Mesothelial cell of epicardium (in vitro differentiated cells): ENCODE measurements around the gene DGKH. TPM values are rescaled to one million over a fixed set of nuclear protein-coding genes. Genes with fewer than 3 reads are reported as not detected.
A peak's percentile ranks its signal among the peaks of the same experiment; 100 is the strongest.
"Not testable (repeated sequence)": the region's sequence is repeated elsewhere in the genome, so short reads cannot be mapped to it uniquely, and the experiment has no call there.

Experiments used
- DNase-seq, 2 experiments: peaks; one replicate each; pipeline ENCODE4 v3.0.0; 2021; ENCODE audit warnings: low spot score in 2 of 2; ENCODE audit not compliant: unreplicated experiment in 2 of 2
- H3K27ac Mint-ChIP-seq: 2 replicates; pipeline ENCODE4 v1.8.0; 2021; ENCODE audit warnings: mixed read lengths
- H3K27me3 Mint-ChIP-seq: 2 replicates; pipeline ENCODE4 v1.8.0; 2021; ENCODE audit warnings: low read depth, mixed read lengths
- H3K36me3 Mint-ChIP-seq: 2 replicates; pipeline ENCODE4 v1.8.0; 2021; ENCODE audit warnings: mixed read lengths
- H3K4me1 Mint-ChIP-seq: 2 replicates; pipeline ENCODE4 v1.8.0; 2021; ENCODE audit warnings: mixed read lengths
- H3K4me3 Mint-ChIP-seq: 2 replicates; pipeline ENCODE4 v1.8.0; 2021; ENCODE audit warnings: mild to moderate bottlenecking, moderate library complexity, mixed read lengths
- H3K9me3 Mint-ChIP-seq: 2 replicates; pipeline ENCODE4 v1.8.0; 2021; ENCODE audit warnings: mixed read lengths
- total RNA-seq: library from RNA; stranded (reverse); gene quantifications from 3 replicates; pipeline ENCODE4 v1.2.1, GENCODE V29; 2021
- TF ChIP-seq, protein P1 (sequence below): fragments of 200-600 bp; sonication (generic); IDR thresholded peaks from one replicate; pipeline ENCODE4 v1.5.0; 2021; ENCODE audit warnings: antibody characterized with exemption; ENCODE audit not compliant: unreplicated experiment

DGKH gene
- total RNA-seq, 1 donor from 2014 or later = 9.2 TPM

DNA sequence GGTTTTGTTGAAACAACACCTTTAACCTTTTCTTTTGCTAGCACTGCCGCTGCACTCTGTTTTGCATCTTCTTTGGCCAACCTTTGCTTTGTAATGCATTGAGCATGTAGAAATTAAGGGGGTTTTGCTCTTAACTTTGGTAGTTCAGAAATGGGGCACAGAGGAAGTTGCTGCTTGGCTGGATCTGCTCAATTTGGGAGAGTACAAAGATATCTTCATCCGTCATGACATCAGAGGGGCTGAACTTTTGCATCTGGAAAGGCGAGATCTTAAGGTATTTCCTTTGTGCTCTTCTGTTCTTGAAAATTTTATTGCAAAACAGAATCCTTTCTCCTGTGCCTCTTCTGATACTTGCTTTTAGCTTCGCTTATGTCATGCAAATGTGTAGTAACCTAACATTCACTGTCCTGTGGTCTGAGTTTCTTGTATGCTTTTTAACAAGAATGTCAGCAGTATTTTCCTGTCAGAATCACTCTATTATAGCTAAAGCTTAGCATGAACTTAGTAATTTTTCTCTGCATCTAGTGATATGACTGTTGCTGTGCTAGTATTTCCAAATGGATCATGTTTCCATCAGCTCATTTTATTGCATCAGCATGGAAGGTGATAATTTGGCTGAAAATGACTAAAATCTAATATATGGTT lies 172.8 kb downstream of the DGKH start:
- TF ChIP-seq, protein P1, sequence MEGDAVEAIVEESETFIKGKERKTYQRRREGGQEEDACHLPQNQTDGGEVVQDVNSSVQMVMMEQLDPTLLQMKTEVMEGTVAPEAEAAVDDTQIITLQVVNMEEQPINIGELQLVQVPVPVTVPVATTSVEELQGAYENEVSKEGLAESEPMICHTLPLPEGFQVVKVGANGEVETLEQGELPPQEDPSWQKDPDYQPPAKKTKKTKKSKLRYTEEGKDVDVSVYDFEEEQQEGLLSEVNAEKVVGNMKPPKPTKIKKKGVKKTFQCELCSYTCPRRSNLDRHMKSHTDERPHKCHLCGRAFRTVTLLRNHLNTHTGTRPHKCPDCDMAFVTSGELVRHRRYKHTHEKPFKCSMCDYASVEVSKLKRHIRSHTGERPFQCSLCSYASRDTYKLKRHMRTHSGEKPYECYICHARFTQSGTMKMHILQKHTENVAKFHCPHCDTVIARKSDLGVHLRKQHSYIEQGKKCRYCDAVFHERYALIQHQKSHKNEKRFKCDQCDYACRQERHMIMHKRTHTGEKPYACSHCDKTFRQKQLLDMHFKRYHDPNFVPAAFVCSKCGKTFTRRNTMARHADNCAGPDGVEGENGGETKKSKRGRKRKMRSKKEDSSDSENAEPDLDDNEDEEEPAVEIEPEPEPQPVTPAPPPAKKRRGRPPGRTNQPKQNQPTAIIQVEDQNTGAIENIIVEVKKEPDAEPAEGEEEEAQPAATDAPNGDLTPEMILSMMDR = no peak
- Mint-ChIP-seq H3K36me3 (peaks cover 15% of the 10 kb centered on the region), H3K4me3 (no peak overlapping the region), H3K27ac (peak overlapping the region; percentile 62), H3K27me3 (no peaks in the 10 kb centered on the region), H3K4me1 (peaks cover 8% of the 10 kb centered on the region), H3K9me3 (peaks cover 5% of the 10 kb centered on the region)
- DNase-seq = no peak

- TF ChIP-seq, protein P1 = no peak
- Mint-ChIP-seq H3K9me3 (peaks cover 5% of the 10 kb centered on the region), H3K27me3 (no peaks in the 10 kb centered on the region), H3K36me3 (peaks cover 15% of the 10 kb centered on the region), H3K4me3 (no peak overlapping the region), H3K27ac (no peak overlapping the region), H3K4me1 (peaks cover 11% of the 10 kb centered on the region)
- DNase-seq = no peak
Observed at GRCh38 chr13:42223681-42224080, 175.2 kb downstream of the DGKH start.

DNA sequence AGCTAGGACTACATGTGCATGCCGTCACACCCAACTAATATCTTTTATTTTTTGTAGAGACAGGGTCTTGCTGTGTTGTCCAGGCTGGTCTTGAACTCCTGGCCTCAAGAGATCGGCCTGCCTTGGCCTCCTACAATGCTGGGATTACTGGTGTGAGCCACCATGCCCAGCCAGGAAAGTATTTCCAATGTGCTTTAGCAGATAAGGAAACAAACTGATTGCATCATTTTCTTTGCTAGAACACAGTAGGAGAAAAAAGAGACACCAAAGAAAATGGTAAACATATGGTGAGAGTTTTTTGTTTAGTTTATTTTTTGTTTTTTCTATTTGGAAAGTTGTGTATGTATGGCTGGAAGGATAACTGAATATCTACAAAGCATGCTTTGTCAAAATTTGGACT lies 176.6 kb downstream of the DGKH start:
- TF ChIP-seq, protein P1 = no peak
- no peak overlapping the region for H3K27ac Mint-ChIP-seq
- peaks cover 17% of the 10 kb centered on the region for H3K4me1 Mint-ChIP-seq
- no peaks in the 10 kb centered on the region for H3K27me3 Mint-ChIP-seq
- no peak overlapping the region for H3K4me3 Mint-ChIP-seq
- H3K36me3 Mint-ChIP-seq = peaks cover 13% of the 10 kb centered on the region
- DNase-seq = no peak
- H3K9me3 Mint-ChIP-seq = peaks cover 5% of the 10 kb centered on the region

DNA sequence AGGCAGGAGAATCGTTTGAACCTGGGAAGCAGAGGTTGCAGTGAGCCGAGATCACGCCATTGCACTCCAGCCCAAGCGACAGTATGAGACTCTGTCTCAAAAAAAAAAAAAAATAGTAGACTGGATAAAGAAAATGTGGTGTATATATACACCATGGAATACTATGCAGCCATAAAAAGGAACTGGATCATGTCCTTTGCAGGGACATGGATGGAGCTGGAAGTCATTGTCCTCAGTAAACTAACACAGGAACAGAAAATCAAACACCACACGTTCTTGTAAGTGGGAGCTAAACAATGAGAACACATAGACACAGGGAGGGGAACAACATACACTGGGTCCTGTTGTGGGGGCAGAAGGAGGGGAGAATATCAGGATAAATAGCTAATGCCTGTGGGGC lies 178.3 kb downstream of the DGKH start:
- H3K4me1 Mint-ChIP-seq, H3K9me3 Mint-ChIP-seq, H3K4me3 Mint-ChIP-seq, H3K27ac Mint-ChIP-seq, H3K27me3 Mint-ChIP-seq, DNase-seq: not testable (repeated sequence)
- H3K36me3 Mint-ChIP-seq = peaks cover 13% of the 10 kb centered on the region

GRCh38 chr13:42228527-42228926 lies 180.1 kb downstream of the DGKH start:
- H3K4me3 Mint-ChIP-seq = no peak overlapping the region
- TF ChIP-seq, protein P1 = no peak
- no peak overlapping the region for H3K27ac Mint-ChIP-seq
- no peak for DNase-seq
- peaks cover 10% of the 10 kb centered on the region for H3K4me1 Mint-ChIP-seq
- H3K27me3 Mint-ChIP-seq = no peaks in the 10 kb centered on the region
- peaks cover 12% of the 10 kb centered on the region for H3K36me3 Mint-ChIP-seq
- peaks cover 5% of the 10 kb centered on the region for H3K9me3 Mint-ChIP-seq

DNA sequence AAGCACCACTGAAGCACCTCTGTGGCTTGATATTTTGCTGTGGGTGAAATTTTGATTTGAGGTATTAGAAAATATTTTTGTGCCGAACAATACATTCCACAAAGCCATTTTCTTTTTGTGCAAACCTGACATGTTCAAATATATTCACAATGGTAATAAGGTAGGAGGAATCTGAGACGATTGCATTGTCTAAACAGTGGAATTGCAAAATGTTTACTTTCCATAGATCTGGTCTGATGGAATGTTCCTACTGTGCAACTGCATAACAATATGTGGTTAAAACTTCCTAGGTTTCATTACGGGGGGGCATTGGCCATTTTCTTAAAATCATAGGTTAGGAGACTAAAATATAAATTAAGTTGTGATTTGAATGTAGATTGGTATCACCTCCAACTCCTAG lies 180.8 kb downstream of the DGKH start:
- no peak for DNase-seq
- TF ChIP-seq, protein P1 = no peak
- H3K4me1 Mint-ChIP-seq = peaks cover 10% of the 10 kb centered on the region
- peaks cover 10% of the 10 kb centered on the region for H3K36me3 Mint-ChIP-seq
- H3K27ac Mint-ChIP-seq = no peak overlapping the region
- H3K4me3 Mint-ChIP-seq = no peak overlapping the region
- H3K9me3 Mint-ChIP-seq = peaks cover 5% of the 10 kb centered on the region
- H3K27me3 Mint-ChIP-seq = no peaks in the 10 kb centered on the region
